GM10248 (cell line): ENCODE data around the gene THAP5.

Source experiments
- CTCF ChIA-PET: fragments of 300-600 bp; sonication (Branson Sonifier 250); formaldehyde crosslinking; extraction: SDS; loops from one replicate; lab custom pipeline; 2021; ENCODE audit warnings: antibody characterized with exemption; lab: Yijun Ruan, JAX
- POLR2A ChIA-PET: fragments of 350-650 bp; sonication (Branson Sonifier 250); formaldehyde crosslinking; extraction: SDS; loops from one replicate; lab custom pipeline; 2020; ENCODE audit warnings: antibody characterized with exemption; lab: Yijun Ruan, JAX
- DNase-seq: peaks from one replicate; pipeline ENCODE4 v3.0.0; 2012; ENCODE audit errors: extremely low spot score
- TF ChIP-seq, protein P1 (sequence below): IDR thresholded peaks from 2 replicates; pipeline ENCODE4 v1.5.1; 2012; ENCODE audit warnings: mild to moderate bottlenecking, low read depth; ENCODE audit errors: extremely low read depth, missing control alignments, control extremely low read depth

THAP5 gene, protein sequence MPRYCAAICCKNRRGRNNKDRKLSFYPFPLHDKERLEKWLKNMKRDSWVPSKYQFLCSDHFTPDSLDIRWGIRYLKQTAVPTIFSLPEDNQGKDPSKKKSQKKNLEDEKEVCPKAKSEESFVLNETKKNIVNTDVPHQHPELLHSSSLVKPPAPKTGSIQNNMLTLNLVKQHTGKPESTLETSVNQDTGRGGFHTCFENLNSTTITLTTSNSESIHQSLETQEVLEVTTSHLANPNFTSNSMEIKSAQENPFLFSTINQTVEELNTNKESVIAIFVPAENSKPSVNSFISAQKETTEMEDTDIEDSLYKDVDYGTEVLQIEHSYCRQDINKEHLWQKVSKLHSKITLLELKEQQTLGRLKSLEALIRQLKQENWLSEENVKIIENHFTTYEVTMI

DNA sequence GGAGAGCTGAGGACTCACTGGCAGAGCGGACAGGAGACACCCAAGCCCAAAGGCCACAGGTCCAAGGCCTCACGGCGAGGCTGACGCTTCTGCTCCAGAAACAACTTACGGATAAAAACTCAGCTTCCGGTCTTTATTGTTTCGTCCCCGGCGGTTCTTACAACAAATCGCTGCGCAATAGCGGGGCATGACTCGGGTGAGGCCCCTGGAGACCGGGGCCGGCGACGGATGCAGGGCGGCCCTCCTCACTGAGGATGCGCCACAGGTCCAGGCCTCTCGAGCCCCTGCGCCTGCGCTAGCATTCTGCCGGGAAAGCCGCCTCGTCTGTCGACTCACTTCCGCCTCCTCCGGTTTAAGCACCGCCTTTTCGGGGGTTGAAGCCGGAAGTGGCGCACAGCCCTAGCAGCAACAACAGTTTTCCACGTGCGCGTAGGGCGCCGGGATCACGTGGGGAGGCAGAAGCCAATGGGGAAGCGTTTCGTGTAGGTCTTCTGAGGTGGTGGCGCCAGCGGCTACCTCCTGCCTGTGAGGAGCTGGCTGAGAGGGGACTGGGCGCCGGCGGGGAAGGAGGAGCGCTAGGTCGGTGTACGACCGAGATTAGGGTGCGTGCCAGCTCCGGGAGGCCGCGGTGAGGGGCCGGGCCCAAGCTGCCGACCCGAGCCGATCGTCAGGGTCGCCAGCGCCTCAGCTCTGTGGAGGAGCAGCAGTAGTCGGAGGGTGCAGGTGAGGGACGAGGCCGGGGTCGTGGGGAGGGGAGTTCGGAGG is at the start of gene THAP5, which contains the start of gene DNAJB9:
Gene THAP5, minus strand, starts transcription at position 326 of the 765 bp plus-strand sequence. Its CDS starts 137 bp downstream, at position 189.
Gene DNAJB9, plus strand, starts transcription at position 494 of the 765 bp plus-strand sequence. CDS start 1,853 bp downstream, outside the sequence.
- TF ChIP-seq, protein P1, sequence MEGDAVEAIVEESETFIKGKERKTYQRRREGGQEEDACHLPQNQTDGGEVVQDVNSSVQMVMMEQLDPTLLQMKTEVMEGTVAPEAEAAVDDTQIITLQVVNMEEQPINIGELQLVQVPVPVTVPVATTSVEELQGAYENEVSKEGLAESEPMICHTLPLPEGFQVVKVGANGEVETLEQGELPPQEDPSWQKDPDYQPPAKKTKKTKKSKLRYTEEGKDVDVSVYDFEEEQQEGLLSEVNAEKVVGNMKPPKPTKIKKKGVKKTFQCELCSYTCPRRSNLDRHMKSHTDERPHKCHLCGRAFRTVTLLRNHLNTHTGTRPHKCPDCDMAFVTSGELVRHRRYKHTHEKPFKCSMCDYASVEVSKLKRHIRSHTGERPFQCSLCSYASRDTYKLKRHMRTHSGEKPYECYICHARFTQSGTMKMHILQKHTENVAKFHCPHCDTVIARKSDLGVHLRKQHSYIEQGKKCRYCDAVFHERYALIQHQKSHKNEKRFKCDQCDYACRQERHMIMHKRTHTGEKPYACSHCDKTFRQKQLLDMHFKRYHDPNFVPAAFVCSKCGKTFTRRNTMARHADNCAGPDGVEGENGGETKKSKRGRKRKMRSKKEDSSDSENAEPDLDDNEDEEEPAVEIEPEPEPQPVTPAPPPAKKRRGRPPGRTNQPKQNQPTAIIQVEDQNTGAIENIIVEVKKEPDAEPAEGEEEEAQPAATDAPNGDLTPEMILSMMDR, result no peak
- ChIA-PET CTCF (interaction anchor here (1.0 to 1.1 kb wide), 2 partner anchors 17 to 33 kb away, joined by 3 to 4 read pairs; no protein-coding TSS in a partner anchor), POLR2A (interaction anchor here (0.5 to 1.7 kb wide), 3 partner anchors 9 to 44 kb away, joined by 4 to 16 read pairs (median 9); partner anchors contain the start of gene PNPLA8)
- DNase-seq, result peak; percentile 97

DNA sequence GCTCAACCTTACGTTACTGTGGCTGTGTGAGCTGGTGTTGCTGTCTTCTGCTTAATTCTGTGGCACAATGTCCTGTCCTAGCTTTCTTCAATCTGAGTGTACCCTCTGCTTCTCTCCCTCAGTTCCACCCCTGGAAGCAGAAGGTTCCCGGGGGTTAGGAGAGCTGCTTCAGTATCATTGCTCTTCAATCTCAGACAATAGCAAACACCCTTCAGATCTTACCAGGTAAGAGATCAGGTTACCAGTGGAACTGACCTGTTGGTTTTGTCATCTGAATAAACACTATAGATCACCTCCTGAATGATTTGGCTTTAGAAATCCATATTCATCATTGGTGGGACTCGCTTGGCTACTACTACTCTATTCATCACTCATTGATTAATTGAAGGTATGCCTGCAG is 48.5 kb upstream of the THAP5 start:
- TF ChIP-seq, protein P1, result no peak
- DNase-seq, result no peak
- ChIA-PET POLR2A (no interaction called here), CTCF (interaction anchor here (1.1 to 1.8 kb wide), 2 partner anchors 9 to 12 kb away, joined by 3 to 9 read pairs; no protein-coding TSS in a partner anchor)

DNA sequence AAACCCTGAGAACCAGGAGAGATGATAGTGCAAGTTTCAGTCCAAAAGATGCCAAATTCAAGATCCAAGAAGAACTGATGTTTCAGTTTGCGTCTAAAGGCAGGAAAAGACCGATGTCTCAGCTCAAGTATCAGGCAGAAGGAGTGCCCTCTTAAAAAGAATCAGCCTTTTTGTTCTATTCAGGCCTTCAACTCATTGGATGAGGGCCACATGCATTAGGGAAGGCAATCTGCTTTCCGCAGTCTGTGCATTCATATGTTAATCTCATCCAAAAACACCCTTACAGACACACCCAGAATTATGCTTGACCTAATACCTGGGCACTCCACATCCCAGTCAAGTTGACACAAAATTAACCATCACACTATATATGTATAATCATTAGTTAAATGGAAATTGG is 45.4 kb upstream of the THAP5 start:
- CTCF ChIA-PET, result interaction anchor here (1.1 to 1.6 kb wide), 3 partner anchors 11 to 25 kb away, joined by 3 to 6 read pairs (median 3); no protein-coding TSS in a partner anchor
- TF ChIP-seq, protein P1, result no peak
- no peak for DNase-seq
- POLR2A ChIA-PET, result no interaction called here

DNA sequence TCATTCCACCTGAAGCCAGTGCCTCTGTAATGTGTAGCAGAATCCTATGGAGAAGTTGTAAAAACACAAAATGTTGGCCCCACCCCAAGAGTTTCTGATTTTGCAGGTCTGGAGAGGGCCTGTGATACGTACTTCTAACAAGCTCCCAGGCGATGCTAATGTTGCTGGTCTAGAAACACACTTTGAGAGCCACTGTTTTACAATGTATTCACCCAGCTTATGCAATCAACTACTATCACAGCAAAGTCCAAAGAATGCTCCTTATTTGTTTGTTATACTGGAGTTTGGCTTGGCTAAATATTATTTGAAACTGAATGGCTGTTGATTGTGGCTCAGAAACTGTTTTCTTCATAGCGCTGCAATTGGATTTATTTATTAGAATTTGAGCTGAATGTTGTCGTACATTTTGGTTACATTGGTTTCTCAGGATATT is 44.5 kb upstream of the THAP5 start:
- DNase-seq, result no peak
- ChIA-PET POLR2A (no interaction called here), CTCF (interaction anchor here (0.9 to 1.6 kb wide), 5 partner anchors 9 to 26 kb away, joined by 3 to 6 read pairs (median 3); no protein-coding TSS in a partner anchor)
- TF ChIP-seq, protein P1, result no peak

DNA sequence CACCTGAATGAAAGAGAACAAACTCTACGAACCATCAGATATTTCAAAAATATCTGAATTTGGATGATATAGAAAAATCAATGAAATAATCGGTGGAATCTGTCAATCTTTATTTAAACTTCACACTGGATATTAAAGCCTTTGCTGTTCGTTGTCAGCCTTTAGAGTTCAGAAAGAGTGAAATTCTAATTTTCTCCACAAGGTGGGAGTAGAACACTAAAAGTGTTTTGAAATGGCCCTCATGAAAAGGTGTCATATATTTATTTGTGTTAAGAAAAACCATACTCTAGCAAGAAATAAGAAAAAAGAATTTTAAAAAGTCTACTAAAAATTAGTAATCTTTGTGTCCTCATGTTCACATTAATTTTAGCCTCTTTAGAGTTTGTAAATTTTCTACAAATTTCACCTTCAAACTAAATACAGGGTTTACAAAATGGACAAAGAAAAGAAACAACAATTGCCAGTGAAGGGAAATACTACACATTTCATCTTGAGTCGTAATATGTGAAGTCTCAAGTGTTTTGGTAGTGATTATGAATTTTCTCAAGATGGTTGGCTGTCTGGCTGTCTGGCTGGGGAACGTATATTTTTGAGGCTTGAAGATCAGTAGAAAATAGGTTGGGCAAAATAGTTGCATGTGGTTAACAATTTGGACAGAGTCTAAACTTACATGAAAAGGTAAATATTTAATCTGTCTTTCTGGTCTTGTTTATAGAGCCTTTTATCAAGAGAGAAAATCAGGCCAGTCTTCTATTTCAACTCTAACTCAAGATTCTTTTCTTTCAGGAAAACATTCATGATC is 43.8 kb upstream of the THAP5 start:
- ChIA-PET POLR2A (no interaction called here), CTCF (interaction anchor here (0.9 to 1.1 kb wide), 4 partner anchors 9 to 21 kb away, joined by 3 to 6 read pairs (median 4); no protein-coding TSS in a partner anchor)
- peak; percentile 26 for DNase-seq
- TF ChIP-seq, protein P1, result peak; percentile 51
